Left lung (tissue), 10 donors: ENCODE data around the gene SLC25A36. TPM values are rescaled to one million over a fixed set of nuclear protein-coding genes. Genes with fewer than 3 reads are reported as not detected.

ENCODE experiments used
- ATAC-seq: fragments of 200-7000 bp; cut with Tn5 transposase; one replicate; pipeline ENCODE4 v1.9.1; 2020; ENCODE audit warnings: moderate library complexity
- DNase-seq, 4 donors: peaks; one replicate each; pipeline ENCODE4 v3.0.0-alpha.2; 2013 to 2020
- H3K27ac ChIP-seq, 2 donors: fragments of 200-600 bp; sonication (generic) in 1 of 2; one replicate each; pipeline versions ENCODE4 v1.5.0 to v1.8.0; 2020 to 2021
- H3K27me3 ChIP-seq, 2 donors: fragments of 200-600 bp; sonication (generic) in 1 of 2; one replicate each; pipeline versions ENCODE4 v1.5.0 to v1.8.0; 2020 to 2021
- H3K36me3 ChIP-seq, 2 donors: fragments of 200-600 bp; sonication (generic) in 1 of 2; one replicate each; pipeline versions ENCODE4 v1.5.0 to v1.8.0; 2020 to 2021
- H3K4me1 ChIP-seq, 2 donors: fragments of 200-600 bp; one replicate each; pipeline ENCODE4 v1.8.0; 2021
- H3K4me3 ChIP-seq, 2 donors: fragments of 200-600 bp; sonication (generic) in 1 of 2; one replicate each; pipeline versions ENCODE4 v1.5.0 to v1.8.0; 2020 to 2021; ENCODE audit warnings: mild to moderate bottlenecking in 1 of 2
- H3K9me3 ChIP-seq, 2 donors: fragments of 200-600 bp; sonication (generic) in 1 of 2; one replicate each; pipeline versions ENCODE4 v1.5.0 to v1.8.0; 2020 to 2021
- CTCF ChIP-seq, 2 donors: fragments of 200-600 bp; sonication (generic) in 1 of 2; IDR thresholded peaks; one replicate each; pipeline versions ENCODE4 v1.5.0 to v1.8.0; 2021; ENCODE audit warnings: antibody characterized with exemption in 2 of 2
- intact Hi-C, 2 donors: fragments of 100-400 bp; cut with DNase I; formaldehyde crosslinking; loops; one replicate each; pipeline versions ENCODE4 v1.11.2 to v1.14.2; 2022
- polyA plus RNA-seq, 6 donors: library from polyadenylated mRNA; unstranded; fragments of 120-200 nt; gene quantifications; one replicate each; pipeline ENCODE4 v1.2.1, GENCODE V29; 2013; ENCODE audit not compliant: insufficient read length in 6 of 6
- total RNA-seq, 2 donors: library from RNA; stranded (reverse); fragmentation: NEBNext Ultra II Directional; extraction: Animal tissue kit (Norgen Biotek cat#: 25700); gene quantifications; one replicate each; pipeline ENCODE4 v1.2.1, GENCODE V29; 2021
- donor health status: DM: no; HTN: yes; CAD: no.
- donor health status: DM: no; HTN: no; CAD: no.

SLC25A36 gene
- total and polyA plus RNA-seq, 8 donors = 53.3 to 215 (median 174) TPM

- Histone ChIP-seq H3K36me3 (no peaks in the 10 kb centered on the region), H3K9me3 (no peaks in the 10 kb centered on the region), H3K4me3 (no peak overlapping the region), H3K27ac (no peak overlapping the region), H3K27me3 (no peaks in the 10 kb centered on the region), H3K4me1 (peaks cover 5 to 35% of the 10 kb centered on the region in 2 donors)
- TF ChIP-seq CTCF (IDR thresholded peaks at IDR 0.05) = no peak
- no peak for DNase-seq
- no peak for ATAC-seq
- intact Hi-C loops = no loop called here
These were observed 12.9 kb downstream of the SLC25A36 start for GRCh38 chr3:140954576-140954975.

- DNase-seq (no peak), ATAC-seq (no peak)
- no peaks in the 10 kb centered on the region for H3K27me3 ChIP-seq
- H3K4me1 ChIP-seq = peaks cover 5 to 26% of the 10 kb centered on the region in 2 donors
- H3K9me3 ChIP-seq = no peaks in the 10 kb centered on the region
- peaks cover 0 to 6% of the 10 kb centered on the region in 2 donors for H3K36me3 ChIP-seq
- H3K27ac ChIP-seq = peak overlapping the region in 1 of 2 donors; percentile 15
- TF ChIP-seq CTCF (IDR thresholded peaks at IDR 0.05) = no peak
- no peak overlapping the region for H3K4me3 ChIP-seq
- intact Hi-C loops = no loop called here
These were observed 14.0 kb downstream of the SLC25A36 start for GRCh38 chr3:140955645-140956044.

GRCh38 chr3:140956058-140956835 is 14.6 kb downstream of the SLC25A36 start:
- Histone ChIP-seq H3K36me3 (peaks cover 0 to 6% of the 10 kb centered on the region in 2 donors), H3K4me3 (no peak overlapping the region), H3K9me3 (no peaks in the 10 kb centered on the region), H3K27ac (peak overlapping the region in 1 of 2 donors; percentile 20), H3K27me3 (no peaks in the 10 kb centered on the region), H3K4me1 (peaks cover 5 to 20% of the 10 kb centered on the region in 2 donors)
- no peak for TF ChIP-seq CTCF (IDR thresholded peaks at IDR 0.05)
- intact Hi-C loops = no loop called here
- DNase-seq (no peak), ATAC-seq (peak; percentile 29)

GRCh38 chr3:140972833-140973232 is 31.2 kb downstream of the SLC25A36 start:
- H3K4me1 ChIP-seq = no peaks in the 10 kb centered on the region
- H3K36me3 ChIP-seq = peaks cover 0 to 35% of the 10 kb centered on the region in 2 donors
- peak; percentile 7 to 31 for TF ChIP-seq CTCF (IDR thresholded peaks at IDR 0.05)
- no peak overlapping the region for H3K4me3 ChIP-seq
- no peaks in the 10 kb centered on the region for H3K27me3 ChIP-seq
- H3K27ac ChIP-seq = no peak overlapping the region
- no peaks in the 10 kb centered on the region for H3K9me3 ChIP-seq
- DNase-seq (no peak), ATAC-seq (peak; percentile 67)
- intact Hi-C loops = no loop called here

GRCh38 chr3:140974900-140975299 is 33.3 kb downstream of the SLC25A36 start:
- H3K4me3 ChIP-seq = no peak overlapping the region
- TF ChIP-seq CTCF (IDR thresholded peaks at IDR 0.05) = no peak
- no peak for ATAC-seq
- no peaks in the 10 kb centered on the region for H3K27me3 ChIP-seq
- H3K27ac ChIP-seq = no peak overlapping the region
- H3K36me3 ChIP-seq = peaks cover 0 to 37% of the 10 kb centered on the region in 2 donors
- no peaks in the 10 kb centered on the region for H3K4me1 ChIP-seq
- no peaks in the 10 kb centered on the region for H3K9me3 ChIP-seq
- no peak for DNase-seq
- intact Hi-C loops = no loop called here
